GM21619 (cell line): ENCODE measurements around the gene ARHGAP22.

Experiments used
- ATAC-seq: cut with Tn5 transposase; IDR thresholded peaks from one replicate; pipeline ENCODE4 v1.9.1; 2021; ENCODE audit not compliant: unreplicated experiment

Gene ARHGAP22

DNA sequence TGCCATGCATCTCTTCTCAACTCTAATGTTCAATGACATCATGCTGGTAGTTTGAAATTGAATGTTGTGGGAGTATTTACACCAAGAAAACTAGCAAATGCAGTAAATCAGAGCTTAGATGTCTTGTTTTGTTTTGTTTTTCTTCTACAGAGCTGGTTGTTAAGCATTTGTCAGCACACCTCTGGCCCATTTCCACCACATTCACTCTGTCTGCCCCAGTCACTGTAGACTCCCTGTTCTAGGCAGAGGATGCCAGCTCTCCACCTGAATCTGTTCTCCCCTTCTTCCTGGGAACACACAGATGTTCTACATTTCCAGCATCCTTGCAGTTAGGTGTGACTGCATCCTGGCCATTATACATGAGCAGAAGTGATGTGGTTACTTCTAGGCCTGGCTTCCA is 4.1 kb upstream of the ARHGAP22 start:
- ATAC-seq: no peak

DNA sequence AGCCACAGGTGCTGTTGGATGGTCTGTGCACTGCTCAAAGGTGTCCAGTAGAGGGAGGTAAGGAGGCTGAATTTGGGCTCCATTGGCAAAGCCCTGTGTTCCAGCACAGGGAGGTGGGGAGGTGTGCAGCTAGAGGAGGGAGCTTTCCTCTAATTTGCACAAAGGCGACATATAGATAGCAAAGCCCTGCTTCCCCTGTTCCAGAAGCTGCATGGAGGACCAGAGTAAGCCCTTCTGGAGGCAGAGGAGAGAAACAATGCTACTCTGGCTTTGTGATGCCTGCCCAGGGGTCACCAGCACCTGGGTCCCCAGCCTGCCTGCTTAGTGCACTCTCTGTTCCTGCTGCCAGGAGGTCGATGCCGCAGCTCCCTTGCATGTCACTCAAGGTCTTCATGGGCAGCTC is 3.4 kb upstream of the ARHGAP22 start:
- peak; percentile 69 for ATAC-seq

DNA sequence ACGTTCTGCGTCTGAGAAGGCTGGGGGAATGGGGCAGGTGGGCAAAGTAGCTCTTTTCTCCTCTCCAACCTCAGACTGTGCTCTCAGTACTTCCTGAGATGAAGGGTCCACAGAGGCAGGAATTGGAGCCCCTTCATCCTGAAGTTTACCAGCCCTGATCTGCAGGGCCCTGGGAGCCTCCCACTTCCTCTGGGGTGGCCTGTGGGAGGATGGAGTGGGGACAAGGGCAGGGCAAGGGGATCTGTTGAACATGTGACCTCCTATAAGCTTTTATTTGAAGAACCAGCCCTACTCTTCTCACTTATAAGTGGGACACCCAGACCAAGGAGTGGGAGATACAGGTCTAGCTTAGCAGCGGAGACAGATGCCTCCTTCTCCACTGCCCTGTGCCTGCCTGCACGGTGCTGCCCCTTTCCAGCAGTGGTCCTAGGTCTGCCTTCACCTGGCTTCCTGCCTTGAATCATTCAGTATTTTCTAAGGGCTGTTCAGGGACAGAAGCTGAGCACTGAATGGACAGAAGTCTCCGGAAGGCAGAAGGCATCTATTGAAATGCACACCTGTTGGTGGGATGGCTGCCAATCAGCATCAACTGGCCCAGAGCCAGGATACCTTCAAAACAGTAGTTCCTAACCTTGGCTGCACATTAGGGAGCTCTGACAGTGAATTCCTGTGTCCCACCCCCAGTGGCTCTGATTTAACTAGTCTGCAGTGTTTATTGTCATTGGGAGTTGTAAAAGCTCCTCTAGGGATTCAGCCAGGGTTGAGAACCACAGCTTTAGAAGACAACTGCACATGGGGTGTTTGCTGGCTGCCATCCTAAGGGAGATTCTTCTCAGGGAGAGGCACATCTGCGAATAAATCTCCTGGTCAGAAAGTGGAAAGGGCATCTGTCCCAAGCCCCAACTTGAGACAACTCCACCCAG is 2.7 kb upstream of the ARHGAP22 start:
- ATAC-seq: no peak

GRCh38 chr10:48606530-48607355 is 1.9 kb upstream of the ARHGAP22 start:
- no peak for ATAC-seq

GRCh38 chr10:48605786-48606529 is 1.1 kb upstream of the ARHGAP22 start:
- ATAC-seq: no peak

DNA sequence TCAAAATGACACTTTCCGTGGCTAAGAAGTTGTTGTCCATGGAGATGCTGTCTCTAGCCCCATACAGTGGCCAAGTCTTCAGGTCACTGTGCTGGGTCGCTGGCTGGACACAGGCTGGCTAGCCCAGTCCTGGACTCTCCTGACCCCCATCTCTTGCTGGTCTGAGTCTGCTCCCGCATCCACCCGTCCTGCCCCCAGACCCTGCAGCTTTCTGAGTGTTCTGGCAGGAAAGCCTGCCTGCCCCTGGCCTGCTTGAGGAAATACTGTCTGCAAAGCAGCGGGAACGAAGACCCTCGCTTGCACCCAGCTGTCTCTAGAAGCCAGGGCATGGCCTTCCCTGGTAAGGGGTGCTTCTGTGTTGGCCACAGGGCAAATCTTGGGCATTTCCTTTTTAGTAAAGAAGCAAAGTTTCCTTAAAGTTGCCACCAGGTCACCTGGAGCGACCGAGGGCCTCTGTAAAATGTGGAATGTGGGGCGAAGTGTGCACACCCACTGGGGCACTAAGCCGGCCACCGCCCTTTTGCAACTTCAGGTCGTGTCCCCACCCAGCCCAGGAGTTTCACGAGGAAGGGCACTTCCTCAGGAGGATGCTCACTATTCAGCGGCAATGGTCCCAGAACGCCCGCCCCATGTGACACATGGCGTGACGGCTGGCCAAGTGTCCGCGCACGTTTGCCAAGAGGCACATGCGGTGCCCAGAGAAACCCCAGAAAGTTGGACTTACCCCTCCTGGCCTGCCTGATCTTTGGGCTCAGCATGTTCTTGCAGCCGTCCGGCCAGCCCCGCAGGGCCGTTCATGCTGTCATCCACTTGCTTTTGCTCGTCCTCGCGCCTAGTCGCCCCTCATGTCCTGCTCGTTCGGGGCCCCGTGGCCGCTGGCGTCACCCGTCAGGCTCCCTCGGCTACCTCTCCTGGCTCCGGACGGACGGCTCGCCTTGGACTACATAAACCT is 558 bp downstream of the ARHGAP22 start:
- ATAC-seq: no peak

DNA sequence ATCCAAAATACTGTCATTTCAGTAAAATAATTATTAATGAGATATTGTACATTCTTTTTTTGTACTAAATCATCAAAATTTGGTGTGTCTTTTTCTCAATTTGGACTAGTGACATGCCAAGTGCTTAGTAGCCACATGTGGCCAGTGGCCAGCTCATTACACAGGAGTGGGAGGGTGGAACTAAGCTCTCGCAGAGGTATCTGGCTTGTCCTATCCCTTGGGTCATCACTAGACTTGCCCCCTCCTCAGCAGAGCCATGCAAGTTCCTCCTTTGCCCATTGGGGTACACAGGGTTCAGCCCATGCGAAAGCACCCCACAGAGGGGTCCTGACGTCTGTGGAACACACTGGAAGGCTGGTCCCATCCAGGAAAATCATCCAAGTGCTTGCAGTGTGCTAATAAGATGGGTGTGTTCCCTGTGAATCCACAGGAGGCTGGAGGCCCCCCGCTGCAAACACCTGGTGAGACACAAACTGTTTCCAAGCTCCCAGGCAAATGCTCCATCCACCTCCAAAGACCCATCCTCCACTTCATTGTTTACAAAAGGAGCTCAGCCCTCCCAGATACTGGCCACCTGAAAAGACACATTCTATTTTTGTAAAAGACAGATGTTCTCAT is 1.3 kb downstream of the ARHGAP22 start:
- ATAC-seq: no peak

DNA sequence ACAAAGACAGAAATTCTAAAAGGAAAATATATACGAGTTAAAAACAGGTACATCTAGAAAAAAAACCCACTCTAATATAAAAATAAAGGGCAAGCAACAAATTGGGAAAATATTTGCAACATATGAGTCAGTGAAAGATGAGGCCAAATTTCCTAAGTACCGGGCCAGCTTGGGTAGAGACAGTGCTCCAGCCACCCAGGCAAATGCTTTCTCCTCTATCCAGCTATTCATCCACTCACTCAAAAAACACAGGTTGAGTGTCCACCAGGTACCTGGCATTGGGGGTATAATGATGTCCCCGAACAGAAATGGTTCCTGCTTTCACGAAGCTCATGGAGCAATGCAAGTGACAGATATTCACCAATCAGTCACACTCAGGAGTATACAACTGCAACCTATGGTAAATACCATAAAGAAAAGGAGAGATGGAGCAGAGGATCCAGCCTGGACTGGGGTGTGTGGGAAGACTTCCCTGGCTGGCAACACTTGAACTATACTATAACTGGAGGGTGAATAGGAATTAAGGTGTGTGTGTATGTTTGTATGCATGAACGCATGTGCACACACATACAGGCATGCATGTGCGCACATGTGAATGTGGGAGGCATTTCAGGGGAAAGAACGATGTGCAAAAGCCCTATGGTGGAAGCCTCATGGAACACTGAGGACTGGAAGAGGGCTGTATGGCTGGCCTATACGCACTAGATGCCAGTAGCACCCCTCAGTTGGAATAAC is 2.3 kb downstream of the ARHGAP22 start:
- no peak for ATAC-seq

DNA sequence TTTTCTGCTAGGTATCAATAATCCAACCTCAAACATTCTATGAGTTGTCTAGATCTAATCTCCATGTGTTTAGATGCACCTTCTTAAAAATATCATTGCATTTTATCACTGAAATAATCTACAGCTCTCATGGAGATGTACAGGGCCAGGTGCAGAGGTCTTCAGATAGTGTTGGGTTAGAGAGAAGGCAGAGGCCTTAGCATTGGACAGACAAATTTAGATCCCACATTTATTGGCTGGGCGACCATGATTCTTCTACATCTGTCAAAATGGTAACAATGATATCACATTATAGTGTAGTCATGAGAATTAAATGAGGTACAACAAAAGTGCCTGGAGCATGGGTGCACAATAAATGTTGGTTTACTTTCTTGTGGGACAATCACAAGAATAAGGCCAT is 3.1 kb downstream of the ARHGAP22 start:
- ATAC-seq: no peak

DNA sequence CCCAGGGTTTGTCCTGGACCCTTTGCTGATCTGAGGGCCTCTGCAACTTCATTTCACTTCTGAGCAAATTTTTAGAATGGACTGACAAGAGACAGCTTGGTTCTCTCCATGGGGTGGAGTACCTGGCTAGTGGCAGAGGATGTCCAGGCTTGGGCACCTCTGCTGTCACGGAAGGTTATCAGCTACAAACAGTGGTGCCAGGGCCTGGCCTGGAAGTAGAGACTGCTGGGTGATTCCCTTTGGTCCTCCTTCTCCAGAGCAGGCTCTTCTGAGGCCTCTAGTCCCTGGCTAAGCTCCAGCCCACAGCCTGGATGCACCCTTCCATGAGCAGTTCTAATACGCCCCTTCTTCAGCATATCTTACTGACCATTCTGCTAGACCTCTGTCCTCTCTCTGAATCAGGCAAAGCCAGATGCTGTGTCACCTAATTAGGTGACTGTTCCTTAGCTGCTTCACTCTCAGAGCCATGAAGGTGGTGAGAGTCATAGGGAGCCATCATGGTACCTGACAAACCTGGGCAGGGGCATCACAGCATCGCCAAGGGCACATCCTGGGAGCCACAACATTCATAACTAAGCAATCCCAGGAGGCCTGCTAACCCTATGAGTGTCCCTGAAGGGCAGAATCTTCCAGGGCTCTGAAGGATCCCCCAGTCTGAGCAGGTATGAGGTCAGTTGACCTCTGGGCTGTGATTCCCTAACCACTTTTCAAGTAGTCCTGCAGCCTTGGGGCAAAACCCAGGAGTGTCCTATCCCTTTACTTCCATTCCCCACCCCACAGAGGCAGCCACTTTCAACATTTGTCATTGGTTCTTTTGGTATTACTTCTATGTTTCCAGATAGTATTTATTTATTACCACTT is 4.0 kb downstream of the ARHGAP22 start:
- no peak for ATAC-seq

- ATAC-seq: no peak
Observed at GRCh38 chr10:48599830-48600134, 5.1 kb downstream of the ARHGAP22 start.

DNA sequence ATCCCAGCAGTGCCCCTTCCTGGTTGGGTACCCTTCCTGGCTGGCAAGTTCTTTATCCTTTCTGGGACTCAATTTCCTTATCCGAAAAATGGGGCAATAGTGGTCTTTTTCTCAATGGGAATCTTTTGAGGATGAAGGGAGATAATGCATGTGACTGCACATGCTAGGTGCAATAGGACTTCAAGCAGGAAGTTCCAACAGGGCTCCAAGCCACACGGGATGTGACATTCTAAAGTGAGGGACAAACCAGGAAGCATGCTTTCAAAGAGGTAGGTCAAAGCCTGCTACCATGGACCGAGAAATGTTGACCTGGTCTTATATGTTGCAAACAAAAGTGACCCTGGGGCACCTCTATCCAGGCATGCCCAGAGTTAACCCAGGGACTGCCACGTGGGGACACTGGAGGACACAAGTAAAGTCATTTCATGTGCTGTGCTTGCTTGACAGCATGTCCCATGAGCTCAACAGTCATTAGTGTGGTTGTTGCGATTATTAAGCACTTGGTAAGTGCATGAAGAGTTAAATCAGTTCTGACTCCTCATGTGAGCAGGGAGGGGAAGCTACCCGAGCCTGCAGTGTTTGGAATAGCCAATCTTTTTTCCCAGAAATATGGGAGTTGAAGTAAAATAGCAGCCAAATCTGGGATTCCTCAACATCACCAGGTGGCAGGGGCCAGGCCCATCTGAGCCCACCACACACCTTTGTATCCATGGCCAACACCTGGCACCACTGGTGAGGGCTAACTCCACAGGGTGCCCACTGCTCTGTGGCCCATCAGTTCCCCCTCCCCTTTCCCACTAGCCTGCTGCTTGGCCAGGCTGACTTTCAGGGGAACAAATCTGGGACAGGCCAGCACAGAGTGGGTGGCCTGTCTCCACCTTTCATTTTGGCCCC is 5.7 kb downstream of the ARHGAP22 start:
- ATAC-seq: no peak

DNA sequence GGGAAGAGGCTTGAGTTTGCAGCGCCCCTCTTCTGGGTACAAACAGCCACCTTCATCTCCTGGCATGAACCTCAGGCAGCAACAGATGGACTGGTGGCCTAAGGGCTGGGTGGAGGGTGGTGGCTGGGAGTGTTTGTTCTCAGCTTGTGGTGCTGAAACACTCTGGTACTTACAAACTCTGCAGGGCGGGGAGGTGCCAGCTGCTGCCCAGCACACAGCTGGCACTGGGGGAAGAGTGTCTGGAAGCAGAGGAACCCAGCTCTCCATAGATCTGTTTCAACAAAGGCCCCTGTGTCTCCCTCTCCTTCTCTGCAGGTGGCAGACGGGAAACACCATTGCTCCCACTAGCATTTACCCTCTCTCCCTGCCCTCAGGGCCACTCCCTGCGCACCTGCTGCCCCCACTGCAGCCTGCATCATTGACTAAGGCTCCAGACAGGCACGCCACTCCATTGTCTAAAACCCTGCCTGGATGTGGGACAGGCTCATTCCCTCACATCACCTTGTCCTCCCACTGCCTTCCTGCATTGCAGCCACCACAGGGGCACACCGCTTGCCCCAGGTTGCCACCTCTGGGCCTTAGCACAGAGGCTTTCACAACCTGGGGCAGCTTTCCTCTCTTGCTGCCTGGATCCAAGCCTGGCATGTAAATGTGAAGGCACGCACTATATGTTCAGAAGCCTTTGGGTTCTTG is 6.5 kb downstream of the ARHGAP22 start:
- no peak for ATAC-seq

GRCh38 chr10:48595539-48595932 is 9.3 kb downstream of the ARHGAP22 start:
- no peak for ATAC-seq

DNA sequence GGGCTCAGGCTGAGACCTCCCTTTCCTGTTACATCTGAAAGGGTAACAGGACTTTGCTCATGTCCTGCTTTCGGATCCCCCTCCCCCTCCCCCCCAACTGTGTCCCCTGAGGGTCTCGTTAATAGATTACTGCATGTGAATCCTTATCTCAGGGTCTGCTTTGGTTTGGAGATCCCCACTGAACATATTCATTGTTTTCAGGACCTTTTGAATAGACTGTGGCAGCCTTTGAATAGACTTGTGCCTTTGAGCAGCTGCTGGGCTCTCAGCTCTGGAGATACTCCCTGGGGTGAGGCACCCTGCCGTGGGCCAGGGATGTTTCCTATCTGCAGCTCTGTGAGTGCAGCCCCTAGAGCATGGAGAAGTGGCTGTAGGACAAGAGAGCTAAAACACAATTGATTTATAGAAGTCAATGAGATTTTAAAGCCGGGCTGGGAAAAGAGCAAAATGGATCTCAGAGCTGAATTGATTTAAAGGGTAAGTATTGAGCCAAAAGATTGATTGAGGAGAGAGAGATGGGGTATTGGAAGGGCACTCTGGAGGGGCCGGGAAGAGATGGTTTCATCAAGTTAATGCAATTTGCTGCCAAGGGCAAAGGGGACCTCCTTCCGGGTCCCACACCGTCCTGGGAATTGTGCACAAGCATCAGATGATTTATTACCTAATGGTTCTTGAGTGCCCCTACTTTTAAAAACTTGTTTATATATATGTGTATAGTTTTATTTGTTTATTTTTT is 9.9 kb downstream of the ARHGAP22 start:
- ATAC-seq: no peak

- ATAC-seq: no peak
Observed at GRCh38 chr10:48594371-48594770, 10.5 kb downstream of the ARHGAP22 start.
